ENCODE measurements around the gene VGLL3. TPM values are rescaled to one million over a fixed set of nuclear protein-coding genes. Genes with fewer than 3 reads are reported as not detected.

Gene VGLL3
- total RNA-seq, 1 donor, result 38.8 TPM

DNA sequence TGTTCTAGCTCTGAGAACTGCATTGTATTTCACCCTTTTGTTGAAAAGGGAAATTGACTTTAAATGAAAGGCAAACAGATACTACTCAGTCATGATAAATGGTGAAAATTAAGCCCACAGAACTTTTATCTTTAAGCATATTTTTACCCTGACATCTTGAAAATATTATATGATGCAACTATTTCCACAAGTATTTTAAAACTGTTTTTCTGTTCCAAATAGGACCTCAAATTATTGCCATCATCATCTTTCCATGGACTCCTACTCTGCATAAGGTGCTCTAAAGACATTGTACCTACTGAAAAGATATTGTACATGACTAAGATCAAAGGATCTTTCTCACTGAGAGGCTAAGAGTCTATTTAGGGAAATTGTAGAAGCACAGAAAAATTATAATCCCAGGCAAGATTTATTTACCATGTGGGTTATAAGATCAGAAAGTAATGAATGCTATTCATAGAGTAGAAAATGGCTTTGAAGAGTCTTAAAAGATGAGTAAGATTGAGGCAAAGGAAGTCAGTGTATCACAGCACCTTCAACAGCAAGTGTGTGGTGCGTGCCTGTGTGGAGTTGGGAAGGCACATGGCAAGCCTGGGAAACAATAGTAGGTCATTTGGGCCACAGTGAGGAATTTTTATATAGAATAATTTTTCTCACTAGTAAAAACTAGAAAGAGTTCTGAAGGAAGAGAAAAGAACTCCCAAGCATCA lies 68.8 kb downstream of the VGLL3 start:
- peak; percentile 53 for DNase-seq (ENCODE audit: low read depth)
- no peak overlapping the region for H3K4me3 ChIP-seq (ENCODE audit: low read depth, low read length)
- TF ChIP-seq, protein P1, sequence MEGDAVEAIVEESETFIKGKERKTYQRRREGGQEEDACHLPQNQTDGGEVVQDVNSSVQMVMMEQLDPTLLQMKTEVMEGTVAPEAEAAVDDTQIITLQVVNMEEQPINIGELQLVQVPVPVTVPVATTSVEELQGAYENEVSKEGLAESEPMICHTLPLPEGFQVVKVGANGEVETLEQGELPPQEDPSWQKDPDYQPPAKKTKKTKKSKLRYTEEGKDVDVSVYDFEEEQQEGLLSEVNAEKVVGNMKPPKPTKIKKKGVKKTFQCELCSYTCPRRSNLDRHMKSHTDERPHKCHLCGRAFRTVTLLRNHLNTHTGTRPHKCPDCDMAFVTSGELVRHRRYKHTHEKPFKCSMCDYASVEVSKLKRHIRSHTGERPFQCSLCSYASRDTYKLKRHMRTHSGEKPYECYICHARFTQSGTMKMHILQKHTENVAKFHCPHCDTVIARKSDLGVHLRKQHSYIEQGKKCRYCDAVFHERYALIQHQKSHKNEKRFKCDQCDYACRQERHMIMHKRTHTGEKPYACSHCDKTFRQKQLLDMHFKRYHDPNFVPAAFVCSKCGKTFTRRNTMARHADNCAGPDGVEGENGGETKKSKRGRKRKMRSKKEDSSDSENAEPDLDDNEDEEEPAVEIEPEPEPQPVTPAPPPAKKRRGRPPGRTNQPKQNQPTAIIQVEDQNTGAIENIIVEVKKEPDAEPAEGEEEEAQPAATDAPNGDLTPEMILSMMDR (IDR thresholded peaks at IDR 0.05; ENCODE audit: insufficient read depth, low read length), result no peak

DNA sequence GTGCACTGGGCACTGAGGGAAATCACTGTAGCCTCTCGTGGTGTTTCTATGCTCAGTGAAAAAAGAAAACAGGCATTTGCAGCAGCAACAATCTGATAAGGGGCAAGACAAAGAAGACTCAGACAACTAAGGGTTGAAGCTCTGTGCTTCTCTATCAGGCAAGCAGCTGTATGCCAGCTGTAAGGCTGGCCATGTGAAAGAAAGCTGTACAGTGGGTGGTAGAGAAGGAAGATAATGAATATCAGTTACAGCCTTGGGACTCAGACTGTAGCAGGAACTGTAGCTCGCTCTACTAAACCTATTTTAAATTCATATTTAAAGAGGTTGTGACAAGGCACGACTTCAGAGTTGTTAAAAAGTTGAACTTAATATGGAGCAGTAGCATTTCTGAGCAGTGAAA lies 76.3 kb downstream of the VGLL3 start:
- TF ChIP-seq, protein P1 (IDR thresholded peaks at IDR 0.05; ENCODE audit: insufficient read depth, low read length), result no peak
- DNase-seq (ENCODE audit: low read depth), result no peak
- H3K4me3 ChIP-seq (ENCODE audit: low read depth, low read length), result no peak overlapping the region

DNA sequence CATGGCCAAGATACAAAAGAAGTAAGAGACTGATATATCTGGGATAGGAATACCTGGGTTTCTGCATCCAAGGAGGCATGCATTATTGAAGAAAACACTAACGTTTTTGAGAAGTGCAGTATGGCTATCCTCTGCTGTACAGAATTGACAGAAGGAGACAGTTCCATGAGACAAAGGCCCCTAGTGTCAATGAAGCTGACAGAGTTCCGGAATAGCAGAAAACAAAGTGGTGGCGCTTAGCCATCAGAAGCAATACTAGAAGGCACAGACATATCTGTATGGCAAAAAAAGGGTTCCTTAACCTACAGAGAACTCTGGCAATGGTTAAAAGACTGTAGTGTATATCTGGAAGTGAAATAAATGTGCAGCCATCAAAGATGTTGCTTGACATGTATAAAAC lies 77.8 kb downstream of the VGLL3 start:
- H3K4me3 ChIP-seq (ENCODE audit: low read depth, low read length), result no peak overlapping the region
- DNase-seq (ENCODE audit: low read depth), result no peak
- TF ChIP-seq, protein P1 (IDR thresholded peaks at IDR 0.05; ENCODE audit: insufficient read depth, low read length), result no peak

DNA sequence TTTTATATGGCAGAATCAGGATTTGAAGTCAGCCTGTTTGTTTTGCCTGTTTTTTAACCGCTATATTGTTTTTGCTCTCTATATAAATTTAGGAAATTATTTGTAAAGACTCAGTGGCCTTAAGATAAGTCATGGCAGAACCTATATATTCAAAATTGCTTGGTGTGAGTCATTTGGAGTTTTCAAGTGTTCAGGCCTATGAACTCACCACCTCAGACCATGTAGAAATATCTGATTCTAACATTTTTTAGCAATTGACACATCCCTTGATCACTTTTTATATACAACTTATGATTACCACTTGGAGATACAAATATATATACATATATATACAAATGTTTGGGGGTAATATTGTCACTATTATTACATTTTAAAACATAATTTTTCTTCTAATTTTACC lies 95.7 kb downstream of the VGLL3 start:
- no peak overlapping the region for H3K4me3 ChIP-seq (ENCODE audit: low read depth, low read length)
- DNase-seq (ENCODE audit: low read depth), result no peak
- TF ChIP-seq, protein P1 (IDR thresholded peaks at IDR 0.05; ENCODE audit: insufficient read depth, low read length), result no peak

DNA sequence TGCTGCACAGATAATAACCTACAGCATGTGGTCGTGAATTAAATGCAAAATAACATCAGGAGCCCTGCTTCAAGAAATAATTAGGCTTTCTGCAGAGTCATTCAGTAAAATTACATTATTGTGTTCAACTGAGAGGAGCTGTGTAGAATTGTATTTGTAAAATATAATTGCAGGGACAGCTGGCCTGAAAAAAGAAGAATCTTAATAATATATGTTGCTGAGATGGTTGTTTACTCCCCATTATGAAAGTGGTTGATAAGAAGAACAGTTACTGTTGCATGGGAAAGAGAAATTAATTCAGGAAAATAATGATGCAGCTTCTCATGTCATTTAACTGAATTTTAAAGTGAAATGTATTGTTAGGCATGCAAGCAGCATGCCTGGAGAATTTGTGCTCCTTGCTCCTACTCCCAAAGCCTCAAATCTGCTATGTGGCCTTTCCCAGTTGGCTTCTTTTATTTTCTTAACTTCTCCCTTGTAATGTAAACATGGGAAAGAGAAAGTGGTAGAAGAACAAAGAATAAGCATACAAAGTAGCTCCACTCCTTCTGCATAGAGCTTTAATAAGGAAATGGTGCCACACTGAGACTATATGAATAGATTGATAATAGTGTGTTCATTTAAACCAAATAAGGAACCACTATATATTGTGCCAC lies 100.1 kb downstream of the VGLL3 start:
- H3K4me3 ChIP-seq (ENCODE audit: low read depth, low read length), result no peak overlapping the region
- DNase-seq (ENCODE audit: low read depth), result no peak
- TF ChIP-seq, protein P1 (IDR thresholded peaks at IDR 0.05; ENCODE audit: insufficient read depth, low read length), result no peak

Other genes starting within 250 kb of the VGLL3 start
- gene CHMP2B, start 236.2 kb upstream of the VGLL3 start, total RNA-seq (ENCODE audit: low replicate concordance), result 48.1 and 60.5 TPM in 2 replicates

Data from fibroblast of the aortic adventitia (primary cell).